Stimulated activated naive CD8-positive, alpha-beta T cell treated with anti-CD3 and anti-CD28 coated beads, Interleukin-15, Interleukin-2, amounts not matched to agents 100 ng/mL and 50 ng/mL, for 24 hours (primary cell): ENCODE measurements around the gene LCN6.

Source experiments
- H3K27ac Mint-ChIP-seq: one replicate; pipeline ENCODE4 v1.8.0; 2021; ENCODE audit warnings: mild to moderate bottlenecking, mixed read lengths
- H3K27me3 Mint-ChIP-seq: one replicate; pipeline ENCODE4 v1.8.0; 2021; ENCODE audit warnings: mixed read lengths
- H3K36me3 Mint-ChIP-seq: one replicate; pipeline ENCODE4 v1.8.0; 2021; ENCODE audit warnings: low read depth, mixed read lengths
- H3K4me1 Mint-ChIP-seq: one replicate; pipeline ENCODE4 v1.8.0; 2021; ENCODE audit warnings: low read depth, mixed read lengths
- H3K4me3 Mint-ChIP-seq: one replicate; pipeline ENCODE4 v1.8.0; 2021; ENCODE audit warnings: mild to moderate bottlenecking, mixed read lengths
- H3K9me3 Mint-ChIP-seq: one replicate; pipeline ENCODE4 v1.8.0; 2021; ENCODE audit warnings: mixed read lengths

The LCN6 gene

GRCh38 chr9:136732444-136733178 is 15.7 kb downstream of the LCN6 start:
- Mint-ChIP-seq H3K27me3 (no peaks in the 10 kb centered on the region), H3K9me3 (no peaks in the 10 kb centered on the region), H3K36me3 (peaks cover under 1% of the 10 kb centered on the region), H3K4me3 (no peak overlapping the region), H3K27ac (no peak overlapping the region), H3K4me1 (peaks cover 25% of the 10 kb centered on the region)

- Mint-ChIP-seq H3K27me3 (no peaks in the 10 kb centered on the region), H3K4me3 (peak overlapping the region; percentile 70), H3K4me1 (peaks cover 41% of the 10 kb centered on the region), H3K36me3 (peaks cover 25% of the 10 kb centered on the region), H3K9me3 (no peaks in the 10 kb centered on the region), H3K27ac (no peak overlapping the region)
Measured at GRCh38 chr9:136729926-136730325, 18.4 kb downstream of the LCN6 start.

- peaks cover 32% of the 10 kb centered on the region for H3K36me3 Mint-ChIP-seq
- H3K4me3 Mint-ChIP-seq: peak overlapping the region; percentile 70
- H3K4me1 Mint-ChIP-seq: peaks cover 47% of the 10 kb centered on the region
- H3K9me3 Mint-ChIP-seq: no peaks in the 10 kb centered on the region
- H3K27ac Mint-ChIP-seq: no peak overlapping the region
- no peaks in the 10 kb centered on the region for H3K27me3 Mint-ChIP-seq
Measured at GRCh38 chr9:136729144-136729543, 19.2 kb downstream of the LCN6 start.

DNA sequence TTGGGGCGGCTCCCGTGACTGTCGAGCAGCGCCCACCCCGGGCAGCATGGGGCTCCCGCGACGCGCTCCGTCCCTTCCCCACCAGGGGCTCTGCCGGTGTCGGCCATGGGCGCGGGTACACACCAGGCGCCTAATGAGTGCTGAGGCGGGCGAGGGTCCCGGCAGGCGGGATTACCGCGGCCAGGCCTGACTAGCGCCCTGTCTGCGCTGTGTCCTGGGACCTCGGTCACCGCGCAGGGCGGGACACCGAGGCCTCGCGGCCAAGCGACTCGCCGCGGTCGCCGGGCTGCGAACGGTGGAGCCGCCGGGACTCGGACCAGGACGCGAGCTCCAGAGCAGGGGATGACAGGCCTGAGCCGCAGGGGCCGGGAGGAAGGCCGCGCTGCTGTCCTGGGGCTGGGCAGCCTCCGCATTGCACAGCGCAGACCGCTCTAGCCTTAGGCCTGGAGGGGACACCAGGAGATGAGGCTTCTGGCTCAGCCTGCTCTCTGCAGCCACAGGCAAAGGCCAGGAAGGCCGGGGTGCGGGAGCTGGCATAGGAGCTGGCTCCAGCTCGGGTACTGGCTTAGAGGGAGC is 19.7 kb downstream of the LCN6 start:
- peaks cover 50% of the 10 kb centered on the region for H3K4me1 Mint-ChIP-seq
- no peaks in the 10 kb centered on the region for H3K27me3 Mint-ChIP-seq
- H3K4me3 Mint-ChIP-seq: peak overlapping the region; percentile 70
- H3K9me3 Mint-ChIP-seq: no peaks in the 10 kb centered on the region
- peaks cover 37% of the 10 kb centered on the region for H3K36me3 Mint-ChIP-seq
- no peak overlapping the region for H3K27ac Mint-ChIP-seq

DNA sequence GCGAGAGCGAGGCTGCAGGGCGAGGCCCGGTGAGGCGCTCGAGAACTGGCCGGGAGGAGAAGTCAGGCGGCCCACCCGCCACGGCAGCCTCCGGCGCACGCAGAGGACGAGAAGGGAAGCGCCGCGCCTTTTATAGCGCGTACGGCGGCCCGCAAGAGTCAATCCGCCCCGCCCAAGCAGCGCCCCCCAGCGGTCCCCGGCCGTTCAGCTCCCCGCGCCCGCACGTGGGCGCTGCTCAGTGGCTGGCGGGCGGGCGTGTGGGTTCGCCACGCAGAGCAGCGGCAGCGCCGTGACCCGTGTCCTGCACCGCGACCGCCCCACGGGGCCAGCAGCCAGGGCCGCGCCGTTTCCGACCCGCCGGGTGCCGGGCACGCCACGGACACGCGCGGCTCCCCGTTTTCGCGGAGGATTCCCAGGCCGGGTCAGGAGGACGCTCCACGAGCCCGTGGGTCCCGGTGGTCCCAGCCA is 20.2 kb downstream of the LCN6 start:
- Mint-ChIP-seq H3K4me1 (peaks cover 51% of the 10 kb centered on the region), H3K27ac (no peak overlapping the region), H3K4me3 (peak overlapping the region; percentile 98), H3K27me3 (no peaks in the 10 kb centered on the region), H3K36me3 (peaks cover 40% of the 10 kb centered on the region), H3K9me3 (no peaks in the 10 kb centered on the region)

GRCh38 chr9:136726631-136727191 is 21.6 kb downstream of the LCN6 start:
- H3K36me3 Mint-ChIP-seq: peaks cover 40% of the 10 kb centered on the region
- no peaks in the 10 kb centered on the region for H3K27me3 Mint-ChIP-seq
- H3K27ac Mint-ChIP-seq: peak overlapping the region; percentile 99
- H3K9me3 Mint-ChIP-seq: no peaks in the 10 kb centered on the region
- H3K4me3 Mint-ChIP-seq: peak overlapping the region; percentile 98
- peaks cover 40% of the 10 kb centered on the region for H3K4me1 Mint-ChIP-seq

DNA sequence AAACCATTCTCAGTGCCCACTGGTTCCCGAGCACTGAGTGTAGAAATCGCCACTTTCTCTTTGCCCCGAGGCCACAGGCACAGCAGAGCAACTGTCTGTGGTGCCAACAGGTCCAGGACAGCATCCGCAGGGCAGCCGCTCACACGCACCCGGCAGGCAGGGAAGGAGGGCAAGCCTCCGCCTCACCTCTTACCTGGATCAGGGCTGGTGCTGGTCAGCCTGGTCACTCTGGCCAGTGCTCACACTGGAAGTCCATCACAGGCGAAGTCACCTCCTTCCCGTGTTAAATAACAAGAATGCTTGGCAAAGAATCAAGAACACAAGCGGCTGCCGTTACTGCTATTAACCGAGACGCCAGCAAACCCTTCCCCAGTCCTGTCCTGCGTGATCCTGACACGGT is 22.2 kb downstream of the LCN6 start:
- Mint-ChIP-seq H3K9me3 (no peaks in the 10 kb centered on the region), H3K4me1 (peaks cover 38% of the 10 kb centered on the region), H3K27me3 (no peaks in the 10 kb centered on the region), H3K4me3 (peak overlapping the region; percentile 98), H3K27ac (peak overlapping the region; percentile 99), H3K36me3 (peaks cover 42% of the 10 kb centered on the region)

DNA sequence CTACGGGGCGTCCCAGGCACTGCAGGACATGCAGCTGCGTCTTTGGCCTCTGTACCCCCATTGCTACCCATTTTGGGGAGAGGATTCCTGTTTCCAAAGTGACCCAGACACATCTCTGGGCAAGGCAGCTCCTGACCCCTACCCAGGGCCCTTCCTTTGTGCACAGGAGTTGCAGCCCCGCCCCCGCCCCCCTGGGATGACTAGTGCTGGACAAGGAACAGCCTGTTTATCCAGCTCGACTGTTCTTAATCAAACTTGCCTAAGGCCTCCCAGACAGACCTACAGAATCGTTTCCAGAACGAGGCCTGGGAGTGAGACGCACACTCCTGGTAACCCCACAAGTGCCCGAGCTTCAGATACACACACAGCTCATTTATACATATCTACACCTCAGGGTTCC is 22.7 kb downstream of the LCN6 start:
- H3K27ac Mint-ChIP-seq: peak overlapping the region; percentile 83
- H3K9me3 Mint-ChIP-seq: no peaks in the 10 kb centered on the region
- peaks cover 43% of the 10 kb centered on the region for H3K36me3 Mint-ChIP-seq
- H3K4me3 Mint-ChIP-seq: peak overlapping the region; percentile 98
- no peaks in the 10 kb centered on the region for H3K27me3 Mint-ChIP-seq
- peaks cover 40% of the 10 kb centered on the region for H3K4me1 Mint-ChIP-seq

- Mint-ChIP-seq H3K4me3 (peak overlapping the region; percentile 98), H3K36me3 (peaks cover 43% of the 10 kb centered on the region), H3K27me3 (no peaks in the 10 kb centered on the region), H3K27ac (peak overlapping the region; percentile 81), H3K4me1 (peaks cover 39% of the 10 kb centered on the region), H3K9me3 (no peaks in the 10 kb centered on the region)
Measured at GRCh38 chr9:136724772-136725171, 23.6 kb downstream of the LCN6 start.

DNA sequence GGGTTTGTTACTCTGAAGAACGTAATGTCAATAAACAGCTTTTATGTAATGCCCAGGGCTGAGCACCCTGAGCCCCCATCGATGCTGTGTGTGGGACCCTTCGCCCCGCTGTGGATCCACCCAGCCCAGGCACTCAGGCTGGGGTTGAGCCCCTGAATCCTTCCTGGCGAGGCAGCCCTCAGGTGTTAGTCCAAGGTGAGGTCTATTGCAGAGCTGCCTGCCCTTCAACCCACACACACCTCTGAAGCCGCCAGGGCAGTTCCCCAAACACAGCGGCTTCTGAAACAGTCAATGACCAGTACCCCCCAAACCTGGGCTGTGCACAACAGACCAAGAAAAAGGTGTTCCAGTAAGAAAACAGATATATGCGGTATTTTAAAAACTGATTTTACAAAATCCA is 24.3 kb downstream of the LCN6 start:
- Mint-ChIP-seq H3K27me3 (no peaks in the 10 kb centered on the region), H3K4me3 (peak overlapping the region; percentile 98), H3K4me1 (peaks cover 33% of the 10 kb centered on the region), H3K27ac (peak overlapping the region; percentile 81), H3K36me3 (peaks cover 43% of the 10 kb centered on the region), H3K9me3 (no peaks in the 10 kb centered on the region)

GRCh38 chr9:136723362-136723976 is 24.9 kb downstream of the LCN6 start:
- peaks cover 33% of the 10 kb centered on the region for H3K4me1 Mint-ChIP-seq

DNA sequence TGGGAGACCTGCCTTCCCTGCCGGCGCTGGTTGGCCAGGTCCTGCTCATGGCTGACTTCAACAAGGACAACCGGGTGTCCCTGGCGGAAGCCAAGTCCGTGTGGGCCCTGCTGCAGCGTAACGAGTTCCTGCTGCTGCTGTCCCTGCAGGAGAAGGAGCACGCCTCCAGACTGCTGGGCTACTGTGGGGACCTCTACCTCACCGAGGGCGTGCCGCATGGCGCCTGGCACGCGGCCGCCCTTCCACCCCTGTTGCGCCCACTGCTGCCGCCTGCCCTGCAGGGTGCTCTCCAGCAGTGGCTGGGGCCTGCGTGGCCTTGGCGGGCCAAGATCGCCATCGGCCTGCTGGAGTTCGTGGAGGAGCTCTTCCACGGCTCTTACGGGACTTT is 25.4 kb downstream of the LCN6 start:
- Mint-ChIP-seq H3K27ac (no peak overlapping the region), H3K27me3 (no peaks in the 10 kb centered on the region), H3K9me3 (no peaks in the 10 kb centered on the region), H3K4me3 (no peak overlapping the region), H3K36me3 (peaks cover 43% of the 10 kb centered on the region), H3K4me1 (peaks cover 33% of the 10 kb centered on the region)

More at GRCh38 chr9:136723362-136723976, 24.9 kb downstream of the LCN6 start:
- H3K36me3 Mint-ChIP-seq: peaks cover 43% of the 10 kb centered on the region
- no peaks in the 10 kb centered on the region for H3K27me3 Mint-ChIP-seq
- peak overlapping the region; percentile 21 for H3K27ac Mint-ChIP-seq
- H3K9me3 Mint-ChIP-seq: no peaks in the 10 kb centered on the region
- H3K4me3 Mint-ChIP-seq: peak overlapping the region; percentile 98

DNA sequence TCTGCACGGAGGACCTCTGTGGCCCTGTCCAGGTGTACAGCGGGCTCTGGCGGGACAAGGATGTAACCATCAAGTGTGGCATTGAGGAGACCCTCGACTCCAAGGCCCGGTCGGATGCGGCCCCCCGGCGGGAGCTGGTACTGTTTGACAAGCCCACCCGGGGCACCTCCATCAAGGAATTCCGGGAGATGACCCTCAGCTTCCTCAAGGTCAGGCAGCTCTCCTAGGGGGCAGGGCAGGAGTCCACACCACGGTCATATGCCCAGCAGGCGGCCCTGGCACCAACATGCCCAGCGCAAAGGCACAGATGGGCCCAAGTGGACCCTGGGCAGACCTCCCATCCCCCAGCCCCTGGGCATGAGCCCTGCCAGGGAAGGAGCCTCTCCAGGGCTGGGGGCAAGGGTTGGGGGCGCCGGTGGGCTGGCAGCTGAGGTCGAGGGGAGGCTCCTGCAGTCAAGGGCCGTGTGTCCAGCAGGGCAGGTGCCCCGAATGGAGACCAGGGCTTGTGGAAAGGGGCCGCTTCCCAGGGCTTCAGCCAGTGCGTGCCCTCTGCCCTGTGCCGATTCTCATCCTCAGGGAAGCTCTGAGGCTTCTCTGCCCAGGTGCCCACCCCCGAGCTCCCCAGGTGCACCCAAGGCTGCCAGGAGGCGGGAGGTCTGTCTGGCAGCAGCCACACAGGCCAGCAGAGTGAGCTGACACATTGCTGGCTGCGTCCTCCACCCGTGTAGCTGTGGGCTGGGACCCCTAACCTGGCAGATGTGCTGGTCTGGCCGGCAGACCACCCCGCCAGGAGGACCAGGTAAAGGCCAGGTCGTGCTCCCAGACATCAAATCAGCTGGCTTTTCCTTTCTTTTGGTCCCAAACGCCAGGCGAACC is 26.0 kb downstream of the LCN6 start:
- H3K9me3 Mint-ChIP-seq: no peaks in the 10 kb centered on the region
- no peak overlapping the region for H3K4me3 Mint-ChIP-seq
- H3K27ac Mint-ChIP-seq: no peak overlapping the region
- peaks cover 40% of the 10 kb centered on the region for H3K36me3 Mint-ChIP-seq
- no peaks in the 10 kb centered on the region for H3K27me3 Mint-ChIP-seq
- H3K4me1 Mint-ChIP-seq: peaks cover 33% of the 10 kb centered on the region

DNA sequence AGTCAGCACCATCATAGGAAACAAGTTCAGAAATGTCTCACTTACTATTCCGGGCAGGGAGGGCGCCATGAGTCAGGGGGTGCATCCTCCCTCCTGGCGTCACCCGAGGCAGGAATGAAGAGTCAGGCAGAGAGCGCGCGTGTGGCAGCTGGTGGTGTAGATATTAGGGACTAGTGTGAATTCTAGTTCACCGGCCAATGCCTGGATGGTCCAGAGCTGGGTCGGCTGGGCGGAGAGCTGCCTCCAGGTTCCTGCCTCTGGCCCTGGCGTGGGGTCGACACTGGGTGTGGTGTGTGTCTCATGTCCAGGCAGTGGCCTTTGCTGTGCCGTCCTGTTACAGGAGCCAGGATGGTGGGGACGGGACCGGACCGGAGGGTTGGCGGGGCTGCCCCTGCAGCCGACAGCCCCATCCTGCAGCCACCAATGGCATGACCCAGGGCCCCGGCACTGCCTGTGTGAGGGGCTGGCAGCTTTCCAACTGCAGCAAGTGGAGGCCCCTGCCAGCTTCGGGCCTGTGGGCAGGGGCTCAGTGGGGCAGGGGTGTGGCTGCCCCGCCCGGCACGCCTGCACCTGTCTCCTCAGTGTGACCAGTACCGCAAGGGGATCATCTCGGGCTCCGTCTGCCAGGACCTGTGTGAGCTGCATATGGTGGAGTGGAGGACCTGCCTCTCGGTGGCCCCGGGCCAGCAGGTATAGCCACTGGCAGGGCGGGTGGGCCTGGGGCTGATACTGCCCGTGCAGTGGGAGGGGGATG is 26.8 kb downstream of the LCN6 start:
- H3K9me3 Mint-ChIP-seq: no peaks in the 10 kb centered on the region
- H3K27me3 Mint-ChIP-seq: no peaks in the 10 kb centered on the region
- peaks cover 29% of the 10 kb centered on the region for H3K4me1 Mint-ChIP-seq
- H3K4me3 Mint-ChIP-seq: no peak overlapping the region
- H3K27ac Mint-ChIP-seq: peak overlapping the region; percentile 49
- peaks cover 33% of the 10 kb centered on the region for H3K36me3 Mint-ChIP-seq
